Naive thymus-derived CD8-positive, alpha-beta T cell (primary cell): Measurements from ENCODE around the gene MTSS2. TPM values are rescaled to one million over a fixed set of nuclear protein-coding genes. Genes with fewer than 3 reads are reported as not detected.
A peak's percentile ranks its signal among the peaks of the same experiment; 100 is the strongest.

Experiments
- ATAC-seq, 2 donors: fragments of 150-1000 bp; cut with Tn5 transposase in 1 of 2; sonication (Bioruptor Pico), chemical (Tn5 transposase) in 1 of 2; 1 replicate in 1 of 2; 2 replicates in 1 of 2; pipeline ENCODE4 v1.10.0; 2021; ENCODE audit warnings: mild to moderate bottlenecking in 2 of 2, moderate library complexity in 2 of 2
- POLR2A ChIA-PET: fragments of 350-600 bp; sonication (Branson Sonifier 250); formaldehyde crosslinking; loops from one replicate; lab custom pipeline; 2021; ENCODE audit warnings: antibody characterized with exemption; lab: Charles Lee
- DNase-seq, 10 donors: peaks; one replicate each; pipeline versions ENCODE4 v3.0.0 to v3.0.0-alpha.2; 2020 to 2022
- H3K27ac Mint-ChIP-seq, 10 donors: one replicate each; pipeline ENCODE4 v1.8.0; 2020 to 2022; ENCODE audit warnings: mild to moderate bottlenecking in 10 of 10, mixed read lengths in 10 of 10, moderate library complexity in 4 of 10, inconsistent platforms in 1 of 10
- H3K27me3 Mint-ChIP-seq, 5 donors: one replicate each; pipeline ENCODE4 v1.8.0; 2021 to 2022; ENCODE audit warnings: mixed read lengths in 5 of 5
- H3K36me3 Mint-ChIP-seq, 3 donors: one replicate each; pipeline ENCODE4 v1.8.0; 2020 to 2022; ENCODE audit warnings: mixed read lengths in 3 of 3, mild to moderate bottlenecking in 2 of 3, inconsistent platforms in 1 of 3
- H3K4me1 Mint-ChIP-seq, 4 donors: one replicate each; pipeline ENCODE4 v1.8.0; 2021 to 2022; ENCODE audit warnings: mixed read lengths in 4 of 4
- H3K4me3 Mint-ChIP-seq, 10 donors: one replicate each; pipeline ENCODE4 v1.8.0; 2020 to 2022; ENCODE audit warnings: mild to moderate bottlenecking in 10 of 10, mixed read lengths in 10 of 10, moderate library complexity in 6 of 10, inconsistent platforms in 1 of 10
- H3K9me3 Mint-ChIP-seq, 9 donors: one replicate each; pipeline ENCODE4 v1.8.0; 2020 to 2022; ENCODE audit warnings: mixed read lengths in 9 of 9, mild to moderate bottlenecking in 3 of 9, inconsistent platforms in 1 of 9, moderate library complexity in 1 of 9
- polyA plus RNA-seq, 3 donors: library from polyadenylated mRNA; unstranded; fragments of 300-500 nt; fragmentation: Illumina TruSeq; gene quantifications; one replicate each; pipeline ENCODE4 v1.2.3, GENCODE V29; 2021
- total RNA-seq, 8 experiments: library from RNA in 2 of 8; stranded (reverse) in 2 of 8; gene quantifications; one replicate each; pipeline ENCODE4 v1.2.3 and lab custom pipeline; 2021 to 2026

MTSS2 gene
- total and polyA plus RNA-seq, 5 experiments from 2014 or later, result 0.28 to 26.8 (median 23.3) TPM; not detected in 2

DNA sequence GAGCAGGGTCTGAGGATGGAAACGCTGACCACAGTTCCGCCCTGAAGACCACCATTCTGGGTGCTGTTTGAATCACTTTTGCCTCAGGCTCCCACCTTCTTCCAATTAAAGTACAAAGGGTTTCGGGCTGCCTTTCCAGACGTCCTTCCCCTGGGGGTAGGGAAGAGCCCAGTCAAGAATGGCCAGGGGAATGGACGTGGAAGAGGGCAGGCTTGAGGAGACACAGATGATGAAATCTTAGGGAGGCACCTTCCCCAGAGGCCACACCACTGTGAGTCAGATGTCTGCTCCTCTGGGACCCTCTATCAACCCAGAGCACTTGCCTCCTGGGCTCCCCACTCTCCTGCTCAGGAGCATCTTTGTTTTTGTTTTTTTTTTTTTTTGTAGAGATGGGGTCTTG, 27.5 kb upstream of the MTSS2 start:
- peaks cover 0 to 12% (median 12%) of the 10 kb centered on the region in 4 donors for H3K4me1 Mint-ChIP-seq
- no peak for ATAC-seq
- H3K27me3 Mint-ChIP-seq, result no peaks in the 10 kb centered on the region
- POLR2A ChIA-PET, result no interaction called here
- no peak for DNase-seq
- peak overlapping the region in 1 of 10 donors; percentile 72 for H3K27ac Mint-ChIP-seq
- no peaks in the 10 kb centered on the region for H3K9me3 Mint-ChIP-seq
- H3K36me3 Mint-ChIP-seq, result peaks cover 0 to 10% (median 4%) of the 10 kb centered on the region in 3 donors
- no peak overlapping the region for H3K4me3 Mint-ChIP-seq

GRCh38 chr16:70712942-70713341, 27.1 kb upstream of the MTSS2 start:
- H3K36me3 Mint-ChIP-seq, result peaks cover 0 to 10% (median 4%) of the 10 kb centered on the region in 3 donors
- H3K9me3 Mint-ChIP-seq, result no peaks in the 10 kb centered on the region
- no peak overlapping the region for H3K4me3 Mint-ChIP-seq
- H3K4me1 Mint-ChIP-seq, result peaks cover 0 to 12% (median 12%) of the 10 kb centered on the region in 4 donors
- H3K27ac Mint-ChIP-seq, result no peak overlapping the region
- ATAC-seq (no peak), DNase-seq (no peak)
- POLR2A ChIA-PET, result interaction anchor here (0.7 kb wide), 1 partner anchor 27 kb away, joined by 3 read pairs; no protein-coding TSS in a partner anchor
- no peaks in the 10 kb centered on the region for H3K27me3 Mint-ChIP-seq

GRCh38 chr16:70712359-70712758, 26.5 kb upstream of the MTSS2 start:
- POLR2A ChIA-PET, result interaction anchor here (0.7 kb wide), 1 partner anchor 26 kb away, joined by 3 read pairs; no protein-coding TSS in a partner anchor
- Mint-ChIP-seq H3K36me3 (peaks cover 0 to 10% (median 4%) of the 10 kb centered on the region in 3 donors), H3K4me3 (no peak overlapping the region), H3K9me3 (no peaks in the 10 kb centered on the region), H3K27me3 (no peaks in the 10 kb centered on the region), H3K4me1 (peaks cover 0 to 12% (median 12%) of the 10 kb centered on the region in 4 donors), H3K27ac (peak overlapping the region in 1 of 10 donors; percentile 56)
- ATAC-seq (no peak), DNase-seq (no peak)

DNA sequence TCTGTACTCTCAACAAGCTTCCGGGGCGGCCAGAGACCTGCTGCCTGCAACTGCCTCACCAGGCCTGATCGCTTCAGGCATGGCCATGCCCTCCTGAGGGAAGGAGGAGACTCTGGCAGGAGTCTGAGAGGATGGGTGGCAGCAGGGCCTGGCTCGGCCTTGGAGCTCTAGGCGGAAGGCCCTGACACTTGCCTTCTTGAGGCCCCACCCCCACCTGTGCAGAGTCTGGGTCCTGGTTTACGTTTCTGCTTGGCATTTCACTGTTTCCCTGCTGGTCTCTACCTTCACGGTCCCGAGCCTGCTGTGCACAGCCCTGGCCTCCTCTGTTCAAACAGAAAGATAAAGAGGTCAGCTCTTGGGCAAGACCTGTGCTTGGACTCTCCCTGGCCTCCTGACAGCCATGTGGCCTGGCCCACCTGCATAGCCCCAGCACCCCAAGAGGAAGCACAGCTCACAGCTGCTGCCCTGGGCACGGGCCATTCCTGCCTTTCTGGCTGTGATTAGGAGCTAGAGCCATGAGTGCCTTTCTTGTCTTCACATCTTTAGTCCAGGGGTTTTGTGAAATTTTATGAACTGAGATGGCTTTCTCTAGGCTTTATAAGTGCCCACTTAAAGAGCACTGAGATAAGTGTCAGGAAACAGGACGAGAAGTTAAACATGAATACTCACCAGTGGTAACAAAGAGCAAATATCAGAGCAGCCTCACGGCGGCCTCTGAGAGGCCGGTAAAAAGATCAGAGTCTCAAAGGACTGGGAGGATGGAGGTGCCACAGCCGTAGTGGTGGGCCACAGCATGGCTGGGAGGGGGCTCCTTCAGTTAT, 25.6 kb upstream of the MTSS2 start:
- peaks cover 0 to 12% (median 12%) of the 10 kb centered on the region in 4 donors for H3K4me1 Mint-ChIP-seq
- no peak overlapping the region for H3K4me3 Mint-ChIP-seq
- H3K27ac Mint-ChIP-seq, result peak overlapping the region in 5 of 10 donors; percentile 13 to 68 (median 21)
- H3K9me3 Mint-ChIP-seq, result no peaks in the 10 kb centered on the region
- DNase-seq (no peak), ATAC-seq (no peak)
- no peaks in the 10 kb centered on the region for H3K27me3 Mint-ChIP-seq
- peaks cover 0 to 10% (median 4%) of the 10 kb centered on the region in 3 donors for H3K36me3 Mint-ChIP-seq
- POLR2A ChIA-PET, result no interaction called here

DNA sequence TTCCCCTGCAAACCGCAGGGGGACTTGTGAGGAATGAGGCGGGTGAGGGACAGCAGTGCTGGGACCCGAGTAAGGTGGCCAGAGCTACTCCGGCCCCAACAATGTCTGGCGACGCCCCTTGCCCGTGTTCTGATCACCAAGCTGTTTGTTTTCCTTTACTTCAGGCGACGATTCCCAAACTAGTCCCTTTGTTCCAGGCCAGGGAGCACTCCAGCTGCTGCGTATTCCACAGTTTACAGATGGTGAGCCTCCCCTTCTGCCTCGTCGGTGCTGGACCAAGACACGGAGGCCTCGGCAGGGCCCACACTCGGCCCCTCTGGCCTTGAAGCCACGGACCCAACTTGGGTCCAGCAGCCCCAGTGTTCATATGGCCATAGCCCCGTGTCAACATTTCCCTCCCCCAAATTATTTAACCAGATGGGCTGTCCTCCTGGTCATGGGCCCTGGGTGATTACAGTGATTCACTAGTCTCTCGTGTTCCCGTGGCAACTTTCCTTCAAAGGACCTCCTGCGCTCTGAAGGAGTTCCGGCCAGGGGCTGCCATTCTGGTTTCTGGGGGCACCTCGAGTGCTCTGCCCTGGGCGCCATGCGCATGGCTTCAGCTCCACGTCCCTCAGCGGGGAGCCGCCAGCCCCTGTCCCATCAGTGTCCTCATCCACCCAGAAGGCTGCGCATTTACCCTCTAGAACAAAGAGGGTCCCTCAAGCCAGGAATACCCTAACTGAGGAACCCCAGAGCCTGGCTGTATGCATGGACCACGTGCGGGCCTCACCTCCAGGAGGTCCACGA, 24.8 kb upstream of the MTSS2 start:
- peak overlapping the region in 1 of 10 donors; percentile 39 for H3K4me3 Mint-ChIP-seq
- no peak for DNase-seq
- H3K27me3 Mint-ChIP-seq, result no peaks in the 10 kb centered on the region
- ATAC-seq, result no peak
- H3K9me3 Mint-ChIP-seq, result no peaks in the 10 kb centered on the region
- POLR2A ChIA-PET, result interaction anchor here (0.6 kb wide), 1 partner anchor 15 kb away, joined by 3 read pairs; no protein-coding TSS in a partner anchor
- peaks cover 0 to 10% (median 4%) of the 10 kb centered on the region in 3 donors for H3K36me3 Mint-ChIP-seq
- H3K4me1 Mint-ChIP-seq, result peaks cover 0 to 12% (median 12%) of the 10 kb centered on the region in 4 donors
- H3K27ac Mint-ChIP-seq, result peak overlapping the region in 6 of 10 donors; percentile 38 to 68 (median 57)

- H3K4me3 Mint-ChIP-seq, result no peak overlapping the region
- DNase-seq (no peak), ATAC-seq (peak in 1 of 2 donors; percentile 42)
- no peaks in the 10 kb centered on the region for H3K27me3 Mint-ChIP-seq
- peaks cover 0 to 12% (median 10%) of the 10 kb centered on the region in 4 donors for H3K4me1 Mint-ChIP-seq
- H3K27ac Mint-ChIP-seq, result peak overlapping the region in 4 of 10 donors; percentile 19 to 84 (median 58)
- peaks cover 0 to 7% (median 4%) of the 10 kb centered on the region in 3 donors for H3K36me3 Mint-ChIP-seq
- H3K9me3 Mint-ChIP-seq, result no peaks in the 10 kb centered on the region
- POLR2A ChIA-PET, result interaction anchor here (0.6 kb wide), 1 partner anchor 15 kb away, joined by 3 read pairs; no protein-coding TSS in a partner anchor
Observed at GRCh38 chr16:70709942-70710341, 24.1 kb upstream of the MTSS2 start.

DNA sequence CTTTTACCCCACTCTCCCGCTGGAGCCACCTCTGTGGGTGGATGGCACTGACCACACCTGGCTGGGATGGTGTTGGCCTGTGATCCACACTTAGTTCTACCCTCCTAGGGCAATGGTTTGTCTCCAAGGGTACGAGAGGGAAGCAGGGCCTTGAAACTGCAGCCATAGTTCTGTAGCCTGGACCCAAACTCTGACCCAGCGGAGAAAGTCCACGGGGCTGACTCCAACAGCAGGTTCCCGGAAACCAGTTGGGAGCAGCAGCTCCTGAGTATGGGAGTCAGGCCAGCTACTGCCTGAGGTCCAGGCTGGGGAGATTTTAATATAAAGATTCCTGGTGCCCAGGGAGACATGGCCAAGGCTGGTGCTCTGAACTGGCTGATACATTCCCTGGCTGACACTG, 23.6 kb upstream of the MTSS2 start:
- ATAC-seq (no peak), DNase-seq (no peak)
- Mint-ChIP-seq H3K27ac (no peak overlapping the region), H3K36me3 (peaks cover 0 to 7% (median 4%) of the 10 kb centered on the region in 3 donors), H3K4me1 (peaks cover 0 to 12% (median 10%) of the 10 kb centered on the region in 4 donors), H3K9me3 (no peaks in the 10 kb centered on the region), H3K4me3 (no peak overlapping the region), H3K27me3 (no peaks in the 10 kb centered on the region)
- POLR2A ChIA-PET, result interaction anchor here (0.6 kb wide), 1 partner anchor 42 kb away, joined by 3 read pairs; no protein-coding TSS in a partner anchor

DNA sequence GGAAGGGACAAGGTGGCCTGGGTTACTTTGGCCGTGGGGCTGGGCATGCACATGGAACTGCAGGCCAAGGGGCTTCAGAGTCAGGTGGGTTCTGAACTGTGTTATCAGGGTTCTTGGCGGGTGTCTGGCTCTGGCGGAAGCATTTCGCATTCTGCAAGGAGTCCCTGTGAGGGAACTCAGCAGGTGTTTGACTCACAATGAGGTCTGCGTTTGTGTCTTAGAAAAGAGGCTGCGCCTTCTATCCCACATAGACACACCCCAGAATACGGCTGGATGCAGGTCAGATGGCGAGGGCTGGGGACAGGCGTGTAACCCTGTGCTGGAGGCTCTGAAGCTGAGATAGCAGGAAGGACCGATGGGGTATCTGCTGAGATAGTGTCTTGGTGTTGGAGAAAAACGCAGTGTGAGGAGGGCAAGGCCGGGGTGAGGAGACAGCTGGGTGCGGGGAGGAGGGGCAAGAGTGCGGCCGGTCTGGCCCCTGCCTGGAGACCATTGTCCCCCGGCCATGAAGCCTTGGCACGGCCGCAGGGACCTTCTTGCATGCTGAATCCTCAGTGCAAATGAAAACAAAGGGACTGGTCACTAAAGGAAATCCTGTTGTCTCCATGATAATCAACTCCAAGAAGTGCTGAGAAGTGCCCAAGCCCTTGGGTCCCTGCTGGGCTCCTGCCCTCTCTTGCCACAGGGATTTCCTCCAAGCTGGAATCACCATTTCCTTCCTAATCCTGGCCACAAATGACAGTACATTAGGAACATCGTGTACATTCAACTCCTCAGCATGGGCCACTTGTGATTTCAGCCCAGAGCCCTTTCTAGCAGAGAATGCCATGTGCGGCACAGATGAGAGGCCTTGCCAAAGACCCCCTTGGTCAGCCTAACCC, 22.8 kb upstream of the MTSS2 start:
- no peak for ATAC-seq

GRCh38 chr16:70706948-70707465, 21.2 kb upstream of the MTSS2 start:
- Mint-ChIP-seq H3K4me1 (peaks cover 0 to 18% (median 12%) of the 10 kb centered on the region in 4 donors), H3K27me3 (no peaks in the 10 kb centered on the region), H3K36me3 (peaks cover 0 to 7% (median 4%) of the 10 kb centered on the region in 3 donors), H3K9me3 (no peaks in the 10 kb centered on the region), H3K27ac (peak overlapping the region in 4 of 10 donors; percentile 29 to 71 (median 42)), H3K4me3 (no peak overlapping the region)
- DNase-seq, result no peak
- POLR2A ChIA-PET, result interaction anchor here (0.6 to 1.0 kb wide), 2 partner anchors 30 to 63 kb away, joined by 3 read pairs; no protein-coding TSS in a partner anchor
- ATAC-seq, result no peak

More for the DNA sequence above, 22.8 kb upstream of the MTSS2 start:
- DNase-seq, result no peak
- peaks cover 0 to 12% (median 10%) of the 10 kb centered on the region in 4 donors for H3K4me1 Mint-ChIP-seq
- peaks cover 0 to 7% (median 4%) of the 10 kb centered on the region in 3 donors for H3K36me3 Mint-ChIP-seq
- H3K27me3 Mint-ChIP-seq, result no peaks in the 10 kb centered on the region
- H3K9me3 Mint-ChIP-seq, result no peaks in the 10 kb centered on the region
- H3K27ac Mint-ChIP-seq, result peak overlapping the region in 6 of 10 donors; percentile 22 to 62 (median 47)
- H3K4me3 Mint-ChIP-seq, result no peak overlapping the region
- POLR2A ChIA-PET, result interaction anchor here (0.6 to 0.9 kb wide), 2 partner anchors 13 to 41 kb away, joined by 3 read pairs; no protein-coding TSS in a partner anchor

GRCh38 chr16:70705056-70705455, 19.2 kb upstream of the MTSS2 start:
- H3K4me1 Mint-ChIP-seq, result peaks cover 0 to 13% (median 7%) of the 10 kb centered on the region in 4 donors
- peak overlapping the region in 2 of 10 donors; percentile 15 to 25 for H3K27ac Mint-ChIP-seq
- ATAC-seq (no peak), DNase-seq (no peak)
- no peaks in the 10 kb centered on the region for H3K9me3 Mint-ChIP-seq
- no peaks in the 10 kb centered on the region for H3K27me3 Mint-ChIP-seq
- H3K36me3 Mint-ChIP-seq, result peaks cover 0 to 3% (median 0%) of the 10 kb centered on the region in 3 donors
- POLR2A ChIA-PET, result no interaction called here
- no peak overlapping the region for H3K4me3 Mint-ChIP-seq

GRCh38 chr16:70704586-70704985, 18.7 kb upstream of the MTSS2 start:
- H3K27ac Mint-ChIP-seq, result peak overlapping the region in 3 of 10 donors; percentile 24 to 77 (median 59)
- ATAC-seq (no peak), DNase-seq (no peak)
- no peaks in the 10 kb centered on the region for H3K27me3 Mint-ChIP-seq
- H3K4me1 Mint-ChIP-seq, result peaks cover 0 to 12% (median 6%) of the 10 kb centered on the region in 4 donors
- H3K4me3 Mint-ChIP-seq, result no peak overlapping the region
- H3K9me3 Mint-ChIP-seq, result no peaks in the 10 kb centered on the region
- H3K36me3 Mint-ChIP-seq, result peaks cover 0 to 3% (median 0%) of the 10 kb centered on the region in 3 donors
- POLR2A ChIA-PET, result interaction anchor here (0.9 kb wide), 1 partner anchor 32 kb away, joined by 3 read pairs; no protein-coding TSS in a partner anchor
